PC-3 (cell line): ENCODE results near the gene PCSK9.
"Not testable (repeated sequence)": the region's sequence is repeated elsewhere in the genome, so short reads cannot be mapped to it uniquely, and the experiment has no call there.

Experiments used
- EZH2phosphoT487 ChIP-seq: fragments of 300-600 bp; sonication (generic); IDR thresholded peaks from 2 replicates; pipeline ENCODE4 v1.6.1; 2018; ENCODE audit warnings: mild to moderate bottlenecking, antibody characterized with exemption, low read length, borderline replicate concordance
- TF ChIP-seq, protein P1 (sequence below): fragments of 300-600 bp; sonication (generic); conservative IDR thresholded peaks from 2 replicates; pipeline ENCODE4 v1.5.1; 2017; ENCODE audit warnings: antibody characterized with exemption, low read depth, mild to moderate bottlenecking, low read length

DNA sequence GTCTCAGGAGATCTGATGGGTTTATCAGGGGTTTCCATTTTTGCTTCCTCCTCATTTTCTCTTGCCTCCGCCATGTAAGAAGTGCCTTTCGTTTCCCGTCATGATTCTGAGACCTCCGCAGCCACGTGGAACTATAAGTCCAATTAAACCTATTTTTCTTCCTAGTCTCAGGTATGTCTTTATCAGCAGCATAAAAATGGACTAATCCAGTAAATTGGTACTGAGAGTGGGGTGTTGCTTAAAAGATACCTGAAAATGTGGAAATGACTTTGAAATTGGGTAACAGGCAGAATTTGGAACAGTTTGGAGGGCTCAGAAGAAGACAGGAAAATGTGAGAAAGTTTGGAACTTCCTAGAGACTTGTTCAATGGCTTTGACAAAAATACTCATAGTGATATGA is 8.2 kb upstream of the PCSK9 start:
- TF ChIP-seq, protein P1, sequence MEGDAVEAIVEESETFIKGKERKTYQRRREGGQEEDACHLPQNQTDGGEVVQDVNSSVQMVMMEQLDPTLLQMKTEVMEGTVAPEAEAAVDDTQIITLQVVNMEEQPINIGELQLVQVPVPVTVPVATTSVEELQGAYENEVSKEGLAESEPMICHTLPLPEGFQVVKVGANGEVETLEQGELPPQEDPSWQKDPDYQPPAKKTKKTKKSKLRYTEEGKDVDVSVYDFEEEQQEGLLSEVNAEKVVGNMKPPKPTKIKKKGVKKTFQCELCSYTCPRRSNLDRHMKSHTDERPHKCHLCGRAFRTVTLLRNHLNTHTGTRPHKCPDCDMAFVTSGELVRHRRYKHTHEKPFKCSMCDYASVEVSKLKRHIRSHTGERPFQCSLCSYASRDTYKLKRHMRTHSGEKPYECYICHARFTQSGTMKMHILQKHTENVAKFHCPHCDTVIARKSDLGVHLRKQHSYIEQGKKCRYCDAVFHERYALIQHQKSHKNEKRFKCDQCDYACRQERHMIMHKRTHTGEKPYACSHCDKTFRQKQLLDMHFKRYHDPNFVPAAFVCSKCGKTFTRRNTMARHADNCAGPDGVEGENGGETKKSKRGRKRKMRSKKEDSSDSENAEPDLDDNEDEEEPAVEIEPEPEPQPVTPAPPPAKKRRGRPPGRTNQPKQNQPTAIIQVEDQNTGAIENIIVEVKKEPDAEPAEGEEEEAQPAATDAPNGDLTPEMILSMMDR = not testable (repeated sequence)
- TF ChIP-seq EZH2phosphoT487 = not testable (repeated sequence)
